ENCODE data around the gene DNAH5. TPM values are rescaled to one million over a fixed set of nuclear protein-coding genes. Genes with fewer than 3 reads are reported as not detected.
A peak's percentile ranks its signal among the peaks of the same experiment; 100 is the strongest.

DNAH5 gene
- total and polyA plus RNA-seq, 2 experiments from 2014 or later: 0.56 to 0.97 TPM

GRCh38 chr5:13833440-13833839 is 111.0 kb downstream of the DNAH5 start:
- no peak overlapping the region for H3K4me2 ChIP-seq
- no peaks in the 10 kb centered on the region for H3F3A ChIP-seq (replicated peaks; ENCODE audit: low read depth)
- peaks cover 20% of the 10 kb centered on the region for H3K9me2 ChIP-seq (ENCODE audit: insufficient read depth)
- H3K9me3 Mint-ChIP-seq: peaks cover 4% of the 10 kb centered on the region; the same call in 2 of the 3 replicates
- H3K4me3 Mint-ChIP-seq: no peak overlapping the region
- no peaks in the 10 kb centered on the region for H3K27me3 ChIP-seq (ENCODE audit: insufficient read depth)
- no peaks in the 10 kb centered on the region for H3K27me3 Mint-ChIP-seq (ENCODE audit: insufficient read depth, low read depth, poor library complexity)
- peaks cover 5% of the 10 kb centered on the region for H3K36me3 Mint-ChIP-seq (ENCODE audit: low read depth)
- no peak overlapping the region for H3K27ac ChIP-seq (ENCODE audit: low read depth)
- H3K27ac Mint-ChIP-seq: no peak overlapping the region
- no peak overlapping the region for H2AFZ ChIP-seq
- no peaks in the 10 kb centered on the region for H3K79me2 ChIP-seq (replicated peaks; ENCODE audit: insufficient read depth)
- ATAC-seq (peak; percentile 55), DNase-seq (ENCODE audit: low spot score) (no peak)
- no peaks in the 10 kb centered on the region for H4K20me1 ChIP-seq (replicated peaks; ENCODE audit: insufficient read depth)
- TF ChIP-seq ETS1 (IDR thresholded peaks at IDR 0.05) (no peak), CTCF (conservative IDR thresholded peaks at IDR 0.05; ENCODE audit: low read depth in 2 of 2) (0 out of 4 replicates have a peak, but pooled peaks of 1 of the 2 experiments have one; percentile 3)
- H3K4me1 ChIP-seq (ENCODE audit: insufficient read depth): peaks cover 9% of the 10 kb centered on the region; the same call in 1 of the 2 replicates
- H3K4me1 Mint-ChIP-seq: peaks cover 15% of the 10 kb centered on the region
- no peak overlapping the region for H3K4me3 ChIP-seq
- no peaks in the 10 kb centered on the region for H3K36me3 ChIP-seq (ENCODE audit: insufficient read depth)

- Mint-ChIP-seq H3K27ac (no peak overlapping the region), H3K9me3 (peaks cover 21% of the 10 kb centered on the region), H3K27me3 (ENCODE audit: insufficient read depth, low read depth, poor library complexity) (no peaks in the 10 kb centered on the region), H3K4me3 (no peak overlapping the region), H3K4me1 (peaks cover 15% of the 10 kb centered on the region), H3K36me3 (ENCODE audit: low read depth) (peaks cover 16% of the 10 kb centered on the region)
- 0 out of 2 replicates have a peak overlapping the region, but pooled peaks have one; percentile 36 for H2AFZ ChIP-seq
- H3K27ac ChIP-seq (ENCODE audit: low read depth): peak overlapping the region; percentile 16; the same call in 1 of the 2 replicates
- no peaks in the 10 kb centered on the region for H3K36me3 ChIP-seq (ENCODE audit: insufficient read depth)
- no peaks in the 10 kb centered on the region for H3K27me3 ChIP-seq (ENCODE audit: insufficient read depth)
- peak; percentile 43 for DNase-seq (ENCODE audit: low spot score)
- no peaks in the 10 kb centered on the region for H3F3A ChIP-seq (replicated peaks; ENCODE audit: low read depth)
- no peak overlapping the region for H3K4me3 ChIP-seq
- H3K9me2 ChIP-seq (ENCODE audit: insufficient read depth): peaks cover 16% of the 10 kb centered on the region; the same call in 1 of the 2 replicates
- no peak overlapping the region for H3K4me2 ChIP-seq
- peak; percentile 55 to 56 for TF ChIP-seq CTCF (conservative IDR thresholded peaks at IDR 0.05; ENCODE audit: low read depth in 2 of 2)
- no peak for TF ChIP-seq STAT1 (IDR thresholded peaks at IDR 0.05; ENCODE audit: unreplicated experiment)
- H4K20me1 ChIP-seq (replicated peaks; ENCODE audit: insufficient read depth): no peaks in the 10 kb centered on the region
- no peaks in the 10 kb centered on the region for H3K79me2 ChIP-seq (replicated peaks; ENCODE audit: insufficient read depth)
- peak; percentile 49 for ATAC-seq
- H3K4me1 ChIP-seq (ENCODE audit: insufficient read depth): peaks cover 9% of the 10 kb centered on the region; the same call in 1 of the 2 replicates
Measured at GRCh38 chr5:13831351-13831750, 113.1 kb downstream of the DNAH5 start.

DNA sequence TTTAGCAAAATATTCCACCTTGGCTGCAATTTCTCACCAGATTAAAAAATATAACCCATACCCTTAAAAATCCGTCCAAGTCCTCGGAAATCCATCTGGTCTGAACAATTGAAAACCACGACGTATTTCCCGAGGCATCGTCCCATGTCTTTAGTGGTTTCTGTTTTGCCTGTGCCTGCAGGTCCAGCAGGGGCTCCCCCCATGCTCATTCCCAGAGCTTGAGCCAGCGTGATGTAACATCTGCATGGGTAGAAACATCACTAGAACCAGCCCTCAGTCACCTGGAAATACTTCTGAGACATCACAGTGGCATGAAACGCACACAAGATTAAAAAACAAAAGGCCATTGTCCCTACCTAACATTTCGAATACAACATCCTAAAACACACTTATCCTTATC is 114.0 kb downstream of the DNAH5 start:
- no peak for TF ChIP-seq CTCF (conservative IDR thresholded peaks at IDR 0.05; ENCODE audit: low read depth in 2 of 2)
- no peak overlapping the region for H3K4me2 ChIP-seq
- H3K27ac Mint-ChIP-seq: no peak overlapping the region
- peak; percentile 27; the same call in 2 of the 3 replicates for ATAC-seq
- H3K9me3 Mint-ChIP-seq: peaks cover 21% of the 10 kb centered on the region
- H3K9me2 ChIP-seq (ENCODE audit: insufficient read depth): peaks cover 13% of the 10 kb centered on the region; the same call in 1 of the 2 replicates
- no peak for DNase-seq (ENCODE audit: low spot score)
- H3K79me2 ChIP-seq (replicated peaks; ENCODE audit: insufficient read depth): no peaks in the 10 kb centered on the region
- H3K36me3 ChIP-seq (ENCODE audit: insufficient read depth): no peaks in the 10 kb centered on the region
- no peak overlapping the region for H2AFZ ChIP-seq
- no peaks in the 10 kb centered on the region for H3K27me3 Mint-ChIP-seq (ENCODE audit: insufficient read depth, low read depth, poor library complexity)
- no peak overlapping the region for H3K4me3 Mint-ChIP-seq
- peaks cover 16% of the 10 kb centered on the region for H3K36me3 Mint-ChIP-seq (ENCODE audit: low read depth)
- H3K4me1 Mint-ChIP-seq: peaks cover 12% of the 10 kb centered on the region
- no peaks in the 10 kb centered on the region for H3F3A ChIP-seq (replicated peaks; ENCODE audit: low read depth)
- no peaks in the 10 kb centered on the region for H4K20me1 ChIP-seq (replicated peaks; ENCODE audit: insufficient read depth)
- H3K27me3 ChIP-seq (ENCODE audit: insufficient read depth): no peaks in the 10 kb centered on the region
- H3K27ac ChIP-seq (ENCODE audit: low read depth): no peak overlapping the region
- H3K4me3 ChIP-seq: no peak overlapping the region
- H3K4me1 ChIP-seq (ENCODE audit: insufficient read depth): peaks cover 4% of the 10 kb centered on the region; the same call in 1 of the 2 replicates

Data from GM23338 (cell line).